ENCODE measurements around the gene MYLK4.

The MYLK4 gene

GRCh38 chr6:2756687-2757224 lies 6.0 kb upstream of the MYLK4 start:
- DNase-seq (ENCODE audit: low read depth in 2 of 2), result no peak

GRCh38 chr6:2756241-2756640 lies 5.5 kb upstream of the MYLK4 start:
- DNase-seq (ENCODE audit: low read depth in 2 of 2), result no peak

GRCh38 chr6:2755456-2755855 lies 4.7 kb upstream of the MYLK4 start:
- no peak for DNase-seq (ENCODE audit: low read depth in 2 of 2)

GRCh38 chr6:2754911-2755310 lies 4.2 kb upstream of the MYLK4 start:
- DNase-seq (ENCODE audit: low read depth in 2 of 2), result no peak

GRCh38 chr6:2754393-2754792 lies 3.7 kb upstream of the MYLK4 start:
- no peak for DNase-seq (ENCODE audit: low read depth in 2 of 2)

- DNase-seq (ENCODE audit: low read depth in 2 of 2), result no peak
These were observed 3.0 kb upstream of the MYLK4 start for GRCh38 chr6:2753743-2754142.

GRCh38 chr6:2753110-2753489 lies 2.4 kb upstream of the MYLK4 start:
- DNase-seq (ENCODE audit: low read depth in 2 of 2), result no peak

GRCh38 chr6:2752477-2753109 lies 1.9 kb upstream of the MYLK4 start:
- DNase-seq (ENCODE audit: low read depth in 2 of 2), result no peak

GRCh38 chr6:2751871-2752270 lies 1.1 kb upstream of the MYLK4 start:
- no peak for DNase-seq (ENCODE audit: low read depth in 2 of 2)

- no peak for DNase-seq (ENCODE audit: low read depth in 2 of 2)
These were observed 637 bp downstream of the MYLK4 start for GRCh38 chr6:2749969-2750600.

GRCh38 chr6:2748183-2748582 lies 2.5 kb downstream of the MYLK4 start:
- DNase-seq (ENCODE audit: low read depth in 2 of 2), result no peak

GRCh38 chr6:2746557-2747061 lies 4.1 kb downstream of the MYLK4 start:
- DNase-seq (ENCODE audit: low read depth in 2 of 2), result no peak

- no peak for DNase-seq (ENCODE audit: low read depth in 2 of 2)
These were observed 5.5 kb downstream of the MYLK4 start for GRCh38 chr6:2745246-2745645.

GRCh38 chr6:2744778-2745177 lies 5.9 kb downstream of the MYLK4 start:
- DNase-seq (ENCODE audit: low read depth in 2 of 2), result no peak

GRCh38 chr6:2744209-2744771 lies 6.4 kb downstream of the MYLK4 start:
- no peak for DNase-seq (ENCODE audit: low read depth in 2 of 2)

- no peak for DNase-seq (ENCODE audit: low read depth in 2 of 2)
These were observed 7.2 kb downstream of the MYLK4 start for GRCh38 chr6:2743280-2744208.

GRCh38 chr6:2741756-2742155 lies 9.0 kb downstream of the MYLK4 start:
- DNase-seq (ENCODE audit: low read depth in 2 of 2), result no peak

GRCh38 chr6:2740581-2740980 lies 10.1 kb downstream of the MYLK4 start:
- no peak for DNase-seq (ENCODE audit: low read depth in 2 of 2)

- no peak for DNase-seq (ENCODE audit: low read depth in 2 of 2)
These were observed 11.4 kb downstream of the MYLK4 start for GRCh38 chr6:2739335-2739734.

GRCh38 chr6:2738373-2738979 lies 12.2 kb downstream of the MYLK4 start:
- no peak for DNase-seq (ENCODE audit: low read depth in 2 of 2)

GRCh38 chr6:2737885-2738284 lies 12.8 kb downstream of the MYLK4 start:
- no peak for DNase-seq (ENCODE audit: low read depth in 2 of 2)
